ENCODE data around the gene ALG3. TPM values are rescaled to one million over a fixed set of nuclear protein-coding genes. Genes with fewer than 3 reads are reported as not detected.

ALG3 gene
- total and polyA plus RNA-seq, 9 of the 15 experiments (the other 6 are each of a cell fraction or from before 2014, with no cell fraction given), result 37.5 to 107 (median 80.1) TPM

GRCh38 chr3:184241447-184242296 is 7.1 kb downstream of the ALG3 start (continued):
- TF ChIP-seq CTCF (IDR thresholded peaks at IDR 0.05 in 2 of 3, conservative IDR thresholded peaks at IDR 0.05 in 1 of 3; ENCODE audit: insufficient read depth in 2 of 3, low read depth in 1 of 3, low read length in 3 of 3) (peak; percentile 79 to 93 (median 84)), ZNF79 (CRISPR knock-in tag; IDR thresholded peaks at IDR 0.05; ENCODE audit: low read depth) (no peak), TAF1 (IDR thresholded peaks at IDR 0.05; ENCODE audit: control insufficient read depth, extremely low read depth, insufficient read depth, low read length, severe bottlenecking) (no peak), MECOM (CRISPR knock-in tag; IDR thresholded peaks at IDR 0.05) (no peak), ZNF696 (CRISPR knock-in tag; conservative IDR thresholded peaks at IDR 0.05) (no peak), ARID3A (IDR thresholded peaks at IDR 0.05; ENCODE audit: borderline replicate concordance, low read depth, low read length) (no peak), ZNF764 (CRISPR knock-in tag; IDR thresholded peaks at IDR 0.05; ENCODE audit: low read depth) (no peak), NR4A1 (CRISPR knock-in tag; IDR thresholded peaks at IDR 0.05) (no peak), NR4A1 (tag; IDR thresholded peaks at IDR 0.05) (no peak), TRIM25 (IDR thresholded peaks at IDR 0.05; ENCODE audit: borderline replicate concordance) (no peak), MLLT1 (IDR thresholded peaks at IDR 0.05) (no peak), ATF1 (CRISPR knock-in tag; IDR thresholded peaks at IDR 0.05) (no peak), ATF1 (tag; IDR thresholded peaks at IDR 0.05) (no peak), ID3 (CRISPR knock-in tag; IDR thresholded peaks at IDR 0.05) (no peak), ID3 (tag; IDR thresholded peaks at IDR 0.05) (no peak), GTF2F1 (IDR thresholded peaks at IDR 0.05; ENCODE audit: low read depth, low read length) (no peak), ZNF212 (CRISPR knock-in tag; IDR thresholded peaks at IDR 0.05) (no peak), NR2C2 (CRISPR knock-in tag; IDR thresholded peaks at IDR 0.05) (no peak), NR2C2 (tag; IDR thresholded peaks at IDR 0.05) (no peak), ZBTB12 (CRISPR knock-in tag; IDR thresholded peaks at IDR 0.05) (no peak)

Measured in K562 (cell line).